ENCODE data around the gene TEX22.

GRCh38 chr14:105358140-105358846 is 40.0 kb upstream of the TEX22 start:
- TF ChIP-seq CTCF (IDR thresholded peaks at IDR 0.05) (no peak), POLR2A (IDR thresholded peaks at IDR 0.05) (no peak)

Measured in sigmoid colon (tissue), 3 donors.